CD4-positive, alpha-beta memory T cell (primary cell): ENCODE data around the gene PRPF40B. TPM values are rescaled to one million over a fixed set of nuclear protein-coding genes. Genes with fewer than 3 reads are reported as not detected.

ENCODE experiments used
- CTCF ChIA-PET: fragments of 350-600 bp; sonication (Branson Sonifier 250); formaldehyde crosslinking; loops from one replicate; lab custom pipeline; 2021; ENCODE audit warnings: inconsistent platforms; ENCODE audit not compliant: partially characterized antibody; lab: Charles Lee
- POLR2A ChIA-PET: fragments of 350-600 bp; sonication (Branson Sonifier 250); formaldehyde crosslinking; loops from one replicate; lab custom pipeline; 2021; ENCODE audit not compliant: partially characterized antibody; lab: Charles Lee
- DNase-seq, 5 donors: peaks; one replicate each; pipeline versions ENCODE4 v3.0.0 to v3.0.0-alpha.2; 2020 to 2022; ENCODE audit warnings: mixed read lengths in 1 of 5
- H3K27ac ChIP-seq: one replicate; pipeline ENCODE4 v1.7.0; 2013; ENCODE audit warnings: low read depth, low read length
- H3K27me3 ChIP-seq: 2 replicates; pipeline ENCODE4 v1.7.0; 2013; ENCODE audit warnings: mild to moderate bottlenecking, low read length, moderate library complexity; ENCODE audit not compliant: insufficient read depth
- H3K36me3 ChIP-seq: 2 replicates; pipeline ENCODE4 v1.7.0; 2013; ENCODE audit warnings: mild to moderate bottlenecking, low read length, moderate library complexity; ENCODE audit not compliant: insufficient read depth
- H3K4me1 ChIP-seq: 2 replicates; pipeline ENCODE4 v1.7.0; 2013; ENCODE audit warnings: mild to moderate bottlenecking, low read length, moderate library complexity; ENCODE audit not compliant: insufficient read depth
- H3K4me3 ChIP-seq, 2 donors: one replicate each; pipeline ENCODE4 v1.7.0; 2013; ENCODE audit warnings: low read length in 2 of 2, mild to moderate bottlenecking in 1 of 2
- H3K9me3 ChIP-seq, 2 donors: one replicate each; pipeline ENCODE4 v1.7.0; 2013; ENCODE audit warnings: low read length in 2 of 2, control low read depth in 1 of 2; ENCODE audit not compliant: control insufficient read depth in 1 of 2
- H3K27ac Mint-ChIP-seq, 7 donors: one replicate each; pipeline ENCODE4 v1.8.0; 2020 to 2021; ENCODE audit warnings: mixed read lengths in 7 of 7, mild to moderate bottlenecking in 6 of 7, inconsistent platforms in 3 of 7, moderate library complexity in 3 of 7
- H3K27me3 Mint-ChIP-seq, 2 donors: one replicate each; pipeline ENCODE4 v1.8.0; 2020 to 2021; ENCODE audit warnings: mixed read lengths in 2 of 2
- H3K36me3 Mint-ChIP-seq, 2 donors: one replicate each; pipeline ENCODE4 v1.8.0; 2020 to 2021; ENCODE audit warnings: mixed read lengths in 2 of 2, inconsistent platforms in 1 of 2, mild to moderate bottlenecking in 1 of 2
- H3K4me1 Mint-ChIP-seq, 4 donors: one replicate each; pipeline ENCODE4 v1.8.0; 2020 to 2021; ENCODE audit warnings: mixed read lengths in 4 of 4, mild to moderate bottlenecking in 1 of 4
- H3K4me3 Mint-ChIP-seq, 8 donors: one replicate each; pipeline ENCODE4 v1.8.0; 2020 to 2021; ENCODE audit warnings: mixed read lengths in 8 of 8, mild to moderate bottlenecking in 7 of 8, moderate library complexity in 6 of 8, inconsistent platforms in 3 of 8
- H3K9me3 Mint-ChIP-seq, 8 donors: one replicate each; pipeline ENCODE4 v1.8.0; 2020 to 2021; ENCODE audit warnings: mixed read lengths in 8 of 8, mild to moderate bottlenecking in 5 of 8, inconsistent platforms in 3 of 8, moderate library complexity in 1 of 8
- intact Hi-C: fragments of 100-400 bp; cut with micrococcal nuclease; formaldehyde crosslinking; loops from one replicate; pipeline ENCODE4 v1.15.1; 2023
- polyA plus RNA-seq, 2 donors: library from polyadenylated mRNA; unstranded; fragments of 300-500 nt; fragmentation: Illumina TruSeq; gene quantifications; one replicate each; pipeline ENCODE4 v1.2.3, GENCODE V29; 2021
- total RNA-seq, 2 experiments: library from RNA; stranded (reverse); gene quantifications; one replicate each; pipeline ENCODE4 v1.2.3, GENCODE V29; 2021

Gene PRPF40B
- total and polyA plus RNA-seq, 4 experiments from 2014 or later = 0.73 to 15.9 (median 9.9) TPM

- H3K36me3 ChIP-seq = peaks cover 52% of the 10 kb centered on the region
- no peaks in the 10 kb centered on the region for H3K27me3 Mint-ChIP-seq
- H3K36me3 Mint-ChIP-seq = peaks cover 31 to 71% of the 10 kb centered on the region in 2 donors
- no peak overlapping the region for H3K4me3 ChIP-seq
- H3K9me3 Mint-ChIP-seq = no peaks in the 10 kb centered on the region
- H3K4me1 Mint-ChIP-seq = peaks cover 13 to 44% (median 24%) of the 10 kb centered on the region in 4 donors
- H3K27ac ChIP-seq = no peak overlapping the region
- ChIA-PET POLR2A (interaction anchor here (1.0 to 7.8 kb wide), 9 partner anchors 14 to 194 kb away, joined by 3 to 98 read pairs (median 3); partner anchors contain the start of genes BCDIN3D, FMNL3 and PRPF40B), CTCF (interaction anchor here (0.9 to 20.0 kb wide), 10 partner anchors 10 to 463 kb away, joined by 3 to 543 read pairs (median 5); partner anchors contain the start of genes COX14, FMNL3 and TMBIM6)
- H3K9me3 ChIP-seq = no peaks in the 10 kb centered on the region
- no peak overlapping the region for H3K4me3 Mint-ChIP-seq
- DNase-seq = no peak
- H3K4me1 ChIP-seq = peaks cover 18% of the 10 kb centered on the region
- intact Hi-C loops = no loop called here
- peak overlapping the region in 6 of 7 donors; percentile 52 to 78 (median 68) for H3K27ac Mint-ChIP-seq
- no peaks in the 10 kb centered on the region for H3K27me3 ChIP-seq
Measured at GRCh38 chr12:49648712-49649003, 25.3 kb downstream of the PRPF40B start.

GRCh38 chr12:49649445-49649844 lies 26.1 kb downstream of the PRPF40B start:
- H3K4me1 ChIP-seq = peaks cover 15% of the 10 kb centered on the region
- peak overlapping the region; percentile 15 to 84 (median 64) for H3K27ac Mint-ChIP-seq
- H3K9me3 Mint-ChIP-seq = no peaks in the 10 kb centered on the region
- H3K4me1 Mint-ChIP-seq = peaks cover 11 to 45% (median 23%) of the 10 kb centered on the region in 4 donors
- ChIA-PET CTCF (interaction anchor here (1.0 to 20.0 kb wide), 5 partner anchors 12 to 92 kb away, joined by 3 to 543 read pairs (median 15); partner anchors contain the start of genes FMNL3 and TMBIM6), POLR2A (interaction anchor here (1.4 to 7.8 kb wide), 4 partner anchors 13 to 57 kb away, joined by 5 to 98 read pairs (median 11); partner anchors contain the start of gene FMNL3)
- intact Hi-C loops = no loop called here
- no peak overlapping the region for H3K27ac ChIP-seq
- no peak overlapping the region for H3K4me3 ChIP-seq
- no peaks in the 10 kb centered on the region for H3K27me3 Mint-ChIP-seq
- DNase-seq = no peak
- no peaks in the 10 kb centered on the region for H3K9me3 ChIP-seq
- peaks cover 53% of the 10 kb centered on the region for H3K36me3 ChIP-seq
- no peaks in the 10 kb centered on the region for H3K27me3 ChIP-seq
- no peak overlapping the region for H3K4me3 Mint-ChIP-seq
- peaks cover 36 to 78% of the 10 kb centered on the region in 2 donors for H3K36me3 Mint-ChIP-seq

DNA sequence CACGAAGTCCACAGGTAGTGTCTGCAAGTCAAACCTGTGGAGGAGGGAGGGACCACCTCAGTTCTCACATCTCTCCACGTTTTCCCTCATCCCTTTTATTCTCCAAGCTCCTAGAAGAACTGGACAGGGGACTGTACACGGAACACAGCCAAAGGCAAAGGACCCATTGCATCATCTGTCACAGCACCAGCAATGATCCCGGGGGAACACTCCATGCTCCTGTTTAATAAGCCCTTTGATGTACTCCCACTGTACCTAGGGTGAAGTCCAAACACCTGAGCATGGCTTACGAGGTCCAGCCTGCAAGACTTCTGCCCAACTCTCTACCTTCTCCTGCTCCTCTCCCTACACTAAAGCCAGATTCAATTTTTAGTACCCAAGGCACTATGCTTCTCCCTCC lies 26.5 kb downstream of the PRPF40B start:
- Histone ChIP-seq H3K36me3 (peaks cover 53% of the 10 kb centered on the region), H3K9me3 (no peaks in the 10 kb centered on the region), H3K27me3 (no peaks in the 10 kb centered on the region), H3K4me3 (no peak overlapping the region), H3K4me1 (peaks cover 11% of the 10 kb centered on the region), H3K27ac (no peak overlapping the region)
- DNase-seq = no peak
- ChIA-PET POLR2A (interaction anchor here (7.8 kb wide), 1 partner anchor 57 kb away, joined by 98 read pairs; the partner anchor contains the start of gene FMNL3), CTCF (interaction anchor here (3.6 to 20.0 kb wide), 2 partner anchors 12 to 60 kb away, joined by 20 to 543 read pairs; partner anchors contain the start of gene FMNL3)
- intact Hi-C loops = no loop called here
- peaks cover 7 to 40% (median 22%) of the 10 kb centered on the region in 4 donors for H3K4me1 Mint-ChIP-seq
- H3K27ac Mint-ChIP-seq = peak overlapping the region in 6 of 7 donors; percentile 10 to 84 (median 51)
- no peak overlapping the region for H3K4me3 Mint-ChIP-seq
- no peaks in the 10 kb centered on the region for H3K9me3 Mint-ChIP-seq
- H3K36me3 Mint-ChIP-seq = peaks cover 37 to 77% of the 10 kb centered on the region in 2 donors
- H3K27me3 Mint-ChIP-seq = no peaks in the 10 kb centered on the region

DNA sequence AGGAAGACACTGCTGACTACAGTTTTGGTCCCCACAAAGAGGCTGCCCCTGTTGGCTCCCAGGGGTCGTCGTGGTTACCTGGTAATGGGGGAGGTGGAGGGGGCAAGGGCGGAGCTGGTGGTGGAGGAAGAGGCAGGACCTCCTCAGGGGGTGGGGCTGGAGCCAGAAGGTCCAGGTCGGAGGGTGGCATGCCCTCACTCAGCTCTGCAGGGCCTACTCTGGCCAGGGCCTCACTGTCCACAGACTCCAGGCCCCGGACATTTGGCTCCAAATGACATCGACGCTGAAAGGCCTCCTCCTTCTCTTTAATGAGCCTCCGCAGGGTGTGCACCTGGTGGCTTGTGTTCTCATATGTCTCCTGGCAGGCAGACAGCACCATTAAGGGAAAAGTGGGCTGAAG lies 28.5 kb downstream of the PRPF40B start:
- no peaks in the 10 kb centered on the region for H3K9me3 ChIP-seq
- Mint-ChIP-seq H3K4me1 (peaks cover 8 to 35% (median 25%) of the 10 kb centered on the region in 4 donors), H3K4me3 (no peak overlapping the region), H3K9me3 (no peaks in the 10 kb centered on the region), H3K36me3 (peaks cover 46 to 78% of the 10 kb centered on the region in 2 donors), H3K27ac (peak overlapping the region in 4 of 7 donors; percentile 6 to 88 (median 46)), H3K27me3 (no peaks in the 10 kb centered on the region)
- ChIA-PET CTCF (interaction anchor here (1.7 to 20.0 kb wide), 2 partner anchors 9 to 58 kb away, joined by 3 to 543 read pairs; partner anchors contain the start of gene FMNL3), POLR2A (interaction anchor here (0.7 kb wide), 1 partner anchor 52 kb away, joined by 3 read pairs; no protein-coding TSS in a partner anchor)
- peaks cover 48% of the 10 kb centered on the region for H3K36me3 ChIP-seq
- no peak for DNase-seq
- no peaks in the 10 kb centered on the region for H3K27me3 ChIP-seq
- H3K27ac ChIP-seq = no peak overlapping the region
- intact Hi-C loops = no loop called here
- no peak overlapping the region for H3K4me3 ChIP-seq
- peaks cover 17% of the 10 kb centered on the region for H3K4me1 ChIP-seq

- Mint-ChIP-seq H3K27me3 (no peaks in the 10 kb centered on the region), H3K9me3 (no peaks in the 10 kb centered on the region), H3K36me3 (peaks cover 55 to 81% of the 10 kb centered on the region in 2 donors), H3K27ac (peak overlapping the region in 1 of 7 donors; percentile 24), H3K4me1 (peaks cover 11 to 34% (median 31%) of the 10 kb centered on the region in 4 donors), H3K4me3 (no peak overlapping the region)
- no peak overlapping the region for H3K4me3 ChIP-seq
- CTCF ChIA-PET = interaction anchor here (0.9 to 3.4 kb wide), 5 partner anchors 8 to 17 kb away, joined by 3 to 21 read pairs (median 4); no protein-coding TSS in a partner anchor
- no peaks in the 10 kb centered on the region for H3K27me3 ChIP-seq
- peaks cover 17% of the 10 kb centered on the region for H3K4me1 ChIP-seq
- POLR2A ChIA-PET = interaction anchor here (1.0 to 1.3 kb wide), 2 partner anchors 8 to 10 kb away, joined by 3 to 5 read pairs; no protein-coding TSS in a partner anchor
- H3K9me3 ChIP-seq = no peaks in the 10 kb centered on the region
- H3K27ac ChIP-seq = no peak overlapping the region
- intact Hi-C loops = no loop called here
- DNase-seq = no peak
- H3K36me3 ChIP-seq = peaks cover 42% of the 10 kb centered on the region
Measured at GRCh38 chr12:49652921-49653520, 29.7 kb downstream of the PRPF40B start.

GRCh38 chr12:49654715-49655114 lies 31.4 kb downstream of the PRPF40B start:
- Histone ChIP-seq H3K36me3 (peaks cover 31% of the 10 kb centered on the region), H3K4me1 (peaks cover 11% of the 10 kb centered on the region), H3K27ac (no peak overlapping the region), H3K27me3 (no peaks in the 10 kb centered on the region), H3K9me3 (no peaks in the 10 kb centered on the region), H3K4me3 (no peak overlapping the region)
- CTCF ChIA-PET = interaction anchor here (0.8 to 3.4 kb wide), 7 partner anchors 8 to 53 kb away, joined by 3 to 21 read pairs (median 3); no protein-coding TSS in a partner anchor
- Mint-ChIP-seq H3K36me3 (peaks cover 52 to 73% of the 10 kb centered on the region in 2 donors), H3K4me1 (peaks cover 9 to 30% (median 26%) of the 10 kb centered on the region in 4 donors), H3K27ac (peak overlapping the region in 2 of 7 donors; percentile 4 to 79), H3K4me3 (no peak overlapping the region), H3K27me3 (no peaks in the 10 kb centered on the region), H3K9me3 (no peaks in the 10 kb centered on the region)
- intact Hi-C loops = no loop called here
- DNase-seq = no peak
- POLR2A ChIA-PET = interaction anchor here (0.9 to 2.7 kb wide), 3 partner anchors 9 to 52 kb away, joined by 3 to 12 read pairs (median 7); no protein-coding TSS in a partner anchor
